ENCODE measurements around the gene DIS3L2.

GRCh38 chr2:231977430-231977829, 15.9 kb downstream of the DIS3L2 start:
- TF ChIP-seq CTCF (IDR thresholded peaks at IDR 0.05) (no peak), ZFX (IDR thresholded peaks at IDR 0.05; ENCODE audit: borderline replicate concordance) (no peak)
